ENCODE results near the gene PCNA.

- no peak for TF ChIP-seq CTCF (IDR thresholded peaks at IDR 0.05 in 8 of 11, conservative IDR thresholded peaks at IDR 0.05 in 3 of 11)
- no peak for TF ChIP-seq POLR2A (IDR thresholded peaks at IDR 0.05)
- no peak for TF ChIP-seq POLR2AphosphoS5 (IDR thresholded peaks at IDR 0.05)
Observed at GRCh38 chr20:5161536-5162164, 41.9 kb upstream of the PCNA start.
